Measurements from ENCODE around the gene JCAD.

The JCAD gene

DNA sequence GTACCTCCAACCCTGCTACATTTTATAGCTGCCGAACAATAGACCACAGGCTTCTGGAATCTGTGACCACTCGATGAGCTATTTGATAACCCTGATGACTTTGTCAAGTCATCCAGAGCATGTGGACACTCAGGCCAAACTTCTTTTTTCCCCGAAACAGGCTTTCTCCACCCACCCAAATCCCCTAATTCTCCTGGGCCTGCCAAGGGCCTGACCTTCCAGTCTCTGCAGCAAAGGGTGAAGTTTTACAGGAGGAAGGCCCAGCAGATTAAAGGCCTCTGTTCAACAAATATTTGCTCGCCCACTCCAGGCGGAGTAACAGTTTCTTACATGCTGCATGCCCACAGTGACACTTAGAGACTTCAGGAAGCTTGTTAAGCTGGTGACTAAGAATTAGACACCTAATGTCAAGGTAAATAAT, 2.0 kb downstream of the JCAD start:
- no peak for TF ChIP-seq POLR2AphosphoS5 (IDR thresholded peaks at IDR 0.05; ENCODE audit: low read depth, low read length)
- no peak for TF ChIP-seq TAF1 (IDR thresholded peaks at IDR 0.05; ENCODE audit: borderline replicate concordance, insufficient read depth, low read length)
- TF ChIP-seq, protein P1, sequence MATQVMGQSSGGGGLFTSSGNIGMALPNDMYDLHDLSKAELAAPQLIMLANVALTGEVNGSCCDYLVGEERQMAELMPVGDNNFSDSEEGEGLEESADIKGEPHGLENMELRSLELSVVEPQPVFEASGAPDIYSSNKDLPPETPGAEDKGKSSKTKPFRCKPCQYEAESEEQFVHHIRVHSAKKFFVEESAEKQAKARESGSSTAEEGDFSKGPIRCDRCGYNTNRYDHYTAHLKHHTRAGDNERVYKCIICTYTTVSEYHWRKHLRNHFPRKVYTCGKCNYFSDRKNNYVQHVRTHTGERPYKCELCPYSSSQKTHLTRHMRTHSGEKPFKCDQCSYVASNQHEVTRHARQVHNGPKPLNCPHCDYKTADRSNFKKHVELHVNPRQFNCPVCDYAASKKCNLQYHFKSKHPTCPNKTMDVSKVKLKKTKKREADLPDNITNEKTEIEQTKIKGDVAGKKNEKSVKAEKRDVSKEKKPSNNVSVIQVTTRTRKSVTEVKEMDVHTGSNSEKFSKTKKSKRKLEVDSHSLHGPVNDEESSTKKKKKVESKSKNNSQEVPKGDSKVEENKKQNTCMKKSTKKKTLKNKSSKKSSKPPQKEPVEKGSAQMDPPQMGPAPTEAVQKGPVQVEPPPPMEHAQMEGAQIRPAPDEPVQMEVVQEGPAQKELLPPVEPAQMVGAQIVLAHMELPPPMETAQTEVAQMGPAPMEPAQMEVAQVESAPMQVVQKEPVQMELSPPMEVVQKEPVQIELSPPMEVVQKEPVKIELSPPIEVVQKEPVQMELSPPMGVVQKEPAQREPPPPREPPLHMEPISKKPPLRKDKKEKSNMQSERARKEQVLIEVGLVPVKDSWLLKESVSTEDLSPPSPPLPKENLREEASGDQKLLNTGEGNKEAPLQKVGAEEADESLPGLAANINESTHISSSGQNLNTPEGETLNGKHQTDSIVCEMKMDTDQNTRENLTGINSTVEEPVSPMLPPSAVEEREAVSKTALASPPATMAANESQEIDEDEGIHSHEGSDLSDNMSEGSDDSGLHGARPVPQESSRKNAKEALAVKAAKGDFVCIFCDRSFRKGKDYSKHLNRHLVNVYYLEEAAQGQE (IDR thresholded peaks at IDR 0.05; ENCODE audit: insufficient read depth in 1 of 2, low read depth in 2 of 2, low read length in 2 of 2), result no peak
- no peak for TF ChIP-seq SIN3A (IDR thresholded peaks at IDR 0.05; ENCODE audit: borderline replicate concordance, insufficient read depth, low read length)
- TF ChIP-seq FOXP2 (optimal IDR thresholded peaks at IDR 0.05; ENCODE audit: borderline replicate concordance, extremely low read depth, extremely low read length, insufficient read depth), result no peak

DNA sequence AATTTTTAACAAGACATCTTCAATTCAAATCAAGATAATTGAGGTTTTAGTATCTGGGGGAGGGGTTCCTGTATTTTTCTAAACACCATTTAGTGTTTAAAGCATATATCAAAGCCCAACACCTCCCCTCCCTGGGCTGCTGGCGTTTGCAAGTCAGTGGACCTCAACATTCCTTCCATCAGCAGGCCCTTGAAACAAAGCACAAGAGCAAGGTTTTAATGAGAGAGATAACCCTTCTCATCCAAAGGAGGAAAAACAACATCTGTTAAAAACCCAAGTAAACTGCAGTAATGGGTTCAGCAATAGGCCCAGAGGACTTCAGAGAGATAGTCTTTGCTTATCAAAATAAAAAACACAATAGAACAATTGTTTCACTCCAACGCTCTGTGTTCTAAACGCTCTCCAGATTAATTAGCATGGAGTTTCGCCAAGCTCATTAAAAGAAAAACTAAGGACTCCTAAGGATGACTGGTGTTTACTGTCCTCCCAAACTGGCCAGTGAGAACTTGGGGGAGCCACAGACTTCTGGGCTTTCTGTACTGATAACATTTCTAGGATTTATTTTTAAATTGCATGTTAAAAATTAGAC, 2.5 kb downstream of the JCAD start:
- TF ChIP-seq FOXP2 (optimal IDR thresholded peaks at IDR 0.05; ENCODE audit: borderline replicate concordance, extremely low read depth, extremely low read length, insufficient read depth), result no peak
- TF ChIP-seq TAF1 (IDR thresholded peaks at IDR 0.05; ENCODE audit: borderline replicate concordance, insufficient read depth, low read length), result no peak
- no peak for TF ChIP-seq POLR2AphosphoS5 (IDR thresholded peaks at IDR 0.05; ENCODE audit: low read depth, low read length)
- no peak for TF ChIP-seq SIN3A (IDR thresholded peaks at IDR 0.05; ENCODE audit: borderline replicate concordance, insufficient read depth, low read length)
- TF ChIP-seq, protein P1 (IDR thresholded peaks at IDR 0.05; ENCODE audit: insufficient read depth in 1 of 2, low read depth in 2 of 2, low read length in 2 of 2), result no peak

DNA sequence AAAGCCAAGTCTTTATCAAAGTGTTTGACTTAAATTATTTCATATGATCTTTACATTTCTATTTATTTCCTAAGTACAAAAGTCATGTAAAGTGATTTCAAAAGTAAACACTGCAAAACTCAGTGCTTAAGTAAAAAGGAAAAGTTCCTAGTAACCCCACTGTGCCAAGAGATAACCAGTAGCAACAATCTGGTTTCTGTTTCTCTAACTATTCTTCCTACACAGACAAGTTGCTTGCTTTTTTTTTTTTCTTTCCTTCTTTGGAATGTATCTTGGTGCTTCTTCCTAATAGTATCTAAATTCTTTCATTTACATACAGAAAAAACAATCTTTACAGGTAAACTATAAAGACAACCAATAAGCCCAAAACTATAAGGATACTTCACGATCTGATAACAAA, 3.1 kb downstream of the JCAD start:
- TF ChIP-seq, protein P1 (IDR thresholded peaks at IDR 0.05; ENCODE audit: insufficient read depth in 1 of 2, low read depth in 2 of 2, low read length in 2 of 2), result no peak
- TF ChIP-seq TAF1 (IDR thresholded peaks at IDR 0.05; ENCODE audit: borderline replicate concordance, insufficient read depth, low read length), result no peak
- TF ChIP-seq POLR2AphosphoS5 (IDR thresholded peaks at IDR 0.05; ENCODE audit: low read depth, low read length), result no peak
- TF ChIP-seq FOXP2 (optimal IDR thresholded peaks at IDR 0.05; ENCODE audit: borderline replicate concordance, extremely low read depth, extremely low read length, insufficient read depth), result no peak
- TF ChIP-seq SIN3A (IDR thresholded peaks at IDR 0.05; ENCODE audit: borderline replicate concordance, insufficient read depth, low read length), result no peak

DNA sequence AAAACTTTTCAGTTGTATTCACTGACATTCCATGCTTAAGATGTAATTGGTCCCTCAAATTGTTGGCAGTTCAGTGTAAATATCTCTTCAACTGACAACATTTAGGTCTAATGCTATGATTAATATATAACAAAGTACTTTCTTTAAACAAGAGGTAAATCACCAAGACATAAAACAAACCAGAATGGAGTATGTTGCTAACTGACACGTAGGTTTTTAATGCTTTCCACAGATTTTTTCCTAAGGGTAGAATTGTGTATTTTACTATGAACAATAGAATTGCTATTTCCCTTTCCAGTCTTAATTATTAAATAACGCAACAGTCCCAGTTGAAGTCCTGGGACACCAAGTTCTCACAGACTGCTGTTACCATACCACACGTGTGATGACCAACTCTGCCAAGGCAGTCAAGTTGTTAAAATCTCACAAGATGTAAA, 4.1 kb downstream of the JCAD start:
- TF ChIP-seq SIN3A (IDR thresholded peaks at IDR 0.05; ENCODE audit: borderline replicate concordance, insufficient read depth, low read length), result no peak

DNA sequence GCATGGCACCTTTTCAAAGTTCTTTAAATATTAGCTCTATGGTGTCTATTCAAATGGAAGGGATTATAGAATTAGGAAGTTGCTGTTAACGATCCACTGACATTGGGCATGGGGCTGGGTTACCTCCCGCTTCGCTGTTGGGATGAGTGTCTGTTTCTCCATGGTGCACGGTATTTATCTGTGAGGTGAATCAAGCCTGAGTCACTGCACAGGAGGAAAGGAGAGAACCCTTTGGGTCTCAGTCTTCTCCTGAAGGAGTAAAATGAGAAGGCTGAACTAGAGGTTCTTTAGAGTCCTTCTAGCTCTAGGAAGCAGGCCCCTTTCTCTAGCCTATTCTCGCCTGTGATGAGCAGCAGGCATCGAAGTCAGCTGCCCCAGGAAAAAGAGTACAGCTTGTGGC, 7.3 kb downstream of the JCAD start:
- TF ChIP-seq FOXP2 (optimal IDR thresholded peaks at IDR 0.05; ENCODE audit: borderline replicate concordance, extremely low read depth, extremely low read length, insufficient read depth), result no peak
- no peak for TF ChIP-seq POLR2AphosphoS5 (IDR thresholded peaks at IDR 0.05; ENCODE audit: low read depth, low read length)
- TF ChIP-seq SIN3A (IDR thresholded peaks at IDR 0.05; ENCODE audit: borderline replicate concordance, insufficient read depth, low read length), result no peak
- TF ChIP-seq TAF1 (IDR thresholded peaks at IDR 0.05; ENCODE audit: borderline replicate concordance, insufficient read depth, low read length), result no peak
- TF ChIP-seq, protein P1 (IDR thresholded peaks at IDR 0.05; ENCODE audit: insufficient read depth in 1 of 2, low read depth in 2 of 2, low read length in 2 of 2), result no peak
